Body of pancreas (tissue), 4 donors: ENCODE results near the gene PKM. TPM values are rescaled to one million over a fixed set of nuclear protein-coding genes. Genes with fewer than 3 reads are reported as not detected.
"Not testable (repeated sequence)": the region's sequence is repeated elsewhere in the genome, so short reads cannot be mapped to it uniquely, and the experiment has no call there.

ENCODE experiments used
- ATAC-seq: fragments of 150-250 bp; one replicate; pipeline ENCODE4 v1.9.1; 2016
- DNase-seq, 4 donors: peaks; one replicate each; pipeline ENCODE4 v3.0.0-alpha.2; 2019
- H3K27ac ChIP-seq, 4 donors: fragments of 200-600 bp; sonication (generic); 1 replicate in 3 of 4; 2 replicates in 1 of 4; pipeline versions ENCODE4 v1.5.1 to v1.6.1; 2016 to 2019; ENCODE audit warnings: mild to moderate bottlenecking in 1 of 4, mixed read lengths in 1 of 4, moderate library complexity in 1 of 4
- H3K27me3 ChIP-seq, 2 donors: fragments of 200-600 bp; sonication (generic); one replicate each; pipeline ENCODE4 v1.6.0; 2016; ENCODE audit warnings: mild to moderate bottlenecking in 1 of 2
- H3K36me3 ChIP-seq, 2 donors: fragments of 200-600 bp; sonication (generic); replicated peaks in 1 of 2; 2 replicates each; pipeline ENCODE4 v1.5.1; 2016; ENCODE audit warnings: low read depth in 2 of 2; ENCODE audit not compliant: insufficient read depth in 1 of 2
- H3K4me1 ChIP-seq: fragments of 200-600 bp; sonication (generic); one replicate; pipeline ENCODE4 v1.6.0; 2016
- H3K4me3 ChIP-seq, 2 donors: fragments of 200-600 bp; sonication (generic); 1 replicate in 1 of 2; 2 replicates in 1 of 2; pipeline ENCODE4 v1.5.1; 2016 to 2019
- H3K9me3 ChIP-seq, 3 donors: fragments of 200-600 bp; sonication (generic); 1 replicate in 2 of 3; 2 replicates in 1 of 3; pipeline ENCODE4 v1.5.1; 2016
- CTCF ChIP-seq, 7 experiments: fragments of 450-650 bp in 4 of 7; fragments of 200-600 bp in 3 of 7; sonication (generic) in 3 of 7; IDR thresholded peaks; one replicate each; pipeline ENCODE4 v1.5.1; 2016 to 2019; ENCODE audit warnings: antibody characterized with exemption in 7 of 7
- POLR2A ChIP-seq, 3 donors: fragments of 450-650 bp; IDR thresholded peaks; one replicate each; pipeline ENCODE4 v1.6.1; 2016; ENCODE audit warnings: antibody characterized with exemption in 3 of 3, mild to moderate bottlenecking in 2 of 3
- WGBS, 2 donors: methylation state at CpG; one replicate each; pipeline ENCODE4 v1.1.5; 2017; 5-methylcytosine and 5-hydroxymethylcytosine counted together
- intact Hi-C: fragments of 100-400 bp; cut with DNase I; formaldehyde crosslinking; loops from one replicate; pipeline ENCODE4 v1.15.1; 2023
- total RNA-seq, 2 donors: library from RNA; depleted of rRNA; stranded (reverse); fragments of >200 nt; gene quantifications; one replicate each; pipeline ENCODE4 v1.1.0, GENCODE V29; 2016

PKM gene
- total RNA-seq, result 100 to 1,000 TPM in 1 of 2 donors, 10 to 100 TPM in 1; 96.9 to 105 TPM

GRCh38 chr15:72231066-72231832 is at the start of gene PKM:
Gene PKM, minus strand, starts transcription at chr15:72231190. Its CDS starts 12,093 bp downstream, at chr15:72219097.
- Histone ChIP-seq H3K4me1 (peaks cover 38% of the 10 kb centered on the region), H3K27me3 (no peaks in the 10 kb centered on the region), H3K9me3 (no peaks in the 10 kb centered on the region), H3K36me3 (no peaks in the 10 kb centered on the region), H3K4me3 (peak within 1 kb of the TSS; percentile 74 to 82), H3K27ac (peak within 1 kb of the TSS; percentile 77 to 94 (median 90))
- ATAC-seq (peak; percentile 90), DNase-seq (peak; percentile 97 to 98 (median 98))
- intact Hi-C loops, result no loop called here
- 0 to 2% methylated on average over 19 to 56 of the region's 67 CpGs for WGBS, 2 donors
- TF ChIP-seq CTCF (IDR thresholded peaks at IDR 0.05), result peak in 1 of 7 experiments; percentile 14
- TF ChIP-seq POLR2A (IDR thresholded peaks at IDR 0.05), result peak; percentile 97 to 98 (median 98)

- WGBS, 2 donors, result 75 to 100% methylated on average over 1 to 2 of the region's 2 CpGs
- Histone ChIP-seq H3K9me3 (no peaks in the 10 kb centered on the region), H3K36me3 (no peaks in the 10 kb centered on the region), H3K4me3 (no peak overlapping the region), H3K27me3 (no peaks in the 10 kb centered on the region), H3K4me1 (no peaks in the 10 kb centered on the region), H3K27ac (no peak overlapping the region)
- no peak for DNase-seq
- TF ChIP-seq POLR2A (IDR thresholded peaks at IDR 0.05) (no peak), CTCF (IDR thresholded peaks at IDR 0.05) (no peak)
- intact Hi-C loops, result loop anchor here (5.0 kb wide), 1 partner anchor 78 kb away; no protein-coding TSS in a partner anchor
- no peak for ATAC-seq
Measured at GRCh38 chr15:72280751-72281150, 49.8 kb upstream of the PKM start.

- intact Hi-C loops, result no loop called here
- Histone ChIP-seq H3K27me3 (no peaks in the 10 kb centered on the region), H3K9me3 (no peaks in the 10 kb centered on the region), H3K27ac (no peak overlapping the region), H3K4me1 (no peaks in the 10 kb centered on the region), H3K36me3 (no peaks in the 10 kb centered on the region), H3K4me3 (no peak overlapping the region)
- ATAC-seq (no peak), DNase-seq (no peak)
- no peak for TF ChIP-seq CTCF (IDR thresholded peaks at IDR 0.05)
- WGBS, 2 donors, result 68 to 87% methylated on average over 1 of the region's 1 CpG
Measured at GRCh38 chr15:72278737-72279136, 47.7 kb upstream of the PKM start.

- intact Hi-C loops, result no loop called here
- DNase-seq, result no peak
- Histone ChIP-seq H3K27me3 (no peaks in the 10 kb centered on the region), H3K4me3 (no peak overlapping the region), H3K36me3 (no peaks in the 10 kb centered on the region), H3K9me3 (no peaks in the 10 kb centered on the region), H3K4me1 (peaks cover 13% of the 10 kb centered on the region), H3K27ac (no peak overlapping the region)
- no peak for TF ChIP-seq POLR2A (IDR thresholded peaks at IDR 0.05)
- TF ChIP-seq CTCF (IDR thresholded peaks at IDR 0.05), result no peak
- ATAC-seq, result no peak
Measured at GRCh38 chr15:72276326-72276700, 45.3 kb upstream of the PKM start.

GRCh38 chr15:72275635-72276325 is 44.8 kb upstream of the PKM start:
- H3K4me3 ChIP-seq, intact Hi-C loops, H3K9me3 ChIP-seq, DNase-seq, H3K36me3 ChIP-seq, ATAC-seq, H3K27ac ChIP-seq, H3K27me3 ChIP-seq: not testable (repeated sequence)
- H3K4me1 ChIP-seq, result peaks cover 18% of the 10 kb centered on the region
